HG03378 (cell line): ENCODE results near the gene CORO7.

ENCODE experiments used
- ATAC-seq: cut with Tn5 transposase; IDR thresholded peaks from one replicate; pipeline ENCODE4 v1.9.1; 2021; ENCODE audit warnings: mild to moderate bottlenecking, moderate library complexity; ENCODE audit not compliant: unreplicated experiment

Gene CORO7

GRCh38 chr16:4426722-4427372, 10.5 kb upstream of the CORO7 start:
- ATAC-seq = no peak

- peak; percentile 35 for ATAC-seq
Measured at GRCh38 chr16:4426021-4426684, 9.8 kb upstream of the CORO7 start.

- peak; percentile 81 for ATAC-seq
Measured at GRCh38 chr16:4425378-4426020, 9.1 kb upstream of the CORO7 start, which contains the start of gene DNAJA3. TSS of gene DNAJA3 (plus strand) at chr16:4425868. CDS start at chr16:4425882, 14 bp downstream.

- ATAC-seq = no peak
Measured at GRCh38 chr16:4420505-4421105, 4.2 kb upstream of the CORO7 start.

- ATAC-seq = no peak
Measured at GRCh38 chr16:4419402-4419959, 3.1 kb upstream of the CORO7 start.

- no peak for ATAC-seq
Measured at GRCh38 chr16:4415538-4416199, 727 bp downstream of the CORO7 start.

- ATAC-seq = peak; percentile 78
Measured at GRCh38 chr16:4414187-4414917, 2.0 kb downstream of the CORO7 start.

- ATAC-seq = no peak
Measured at GRCh38 chr16:4412854-4413253, 3.5 kb downstream of the CORO7 start.

GRCh38 chr16:4412159-4412558, 4.2 kb downstream of the CORO7 start:
- ATAC-seq = no peak

GRCh38 chr16:4411684-4412083, 4.7 kb downstream of the CORO7 start:
- ATAC-seq = no peak

GRCh38 chr16:4410335-4411075, 5.9 kb downstream of the CORO7 start:
- ATAC-seq = no peak

- ATAC-seq = no peak
Measured at GRCh38 chr16:4409081-4409932, 7.1 kb downstream of the CORO7 start.

- ATAC-seq = no peak
Measured at GRCh38 chr16:4408323-4408690, 8.1 kb downstream of the CORO7 start.

GRCh38 chr16:4407543-4408322, 8.7 kb downstream of the CORO7 start:
- ATAC-seq = no peak

GRCh38 chr16:4404967-4405696, 11.3 kb downstream of the CORO7 start:
- no peak for ATAC-seq

- ATAC-seq = no peak
Measured at GRCh38 chr16:4404247-4404966, 12.0 kb downstream of the CORO7 start.
